GM23338 (cell line): Measurements from ENCODE around the gene ANO6. TPM values are rescaled to one million over a fixed set of nuclear protein-coding genes. Genes with fewer than 3 reads are reported as not detected.

Experiments used
- ATAC-seq: fragments of 200-7000 bp; cut with Tn5 transposase; 3 replicates; pipeline ENCODE4 v1.9.1; 2020
- DNase-seq: peaks from one replicate; pipeline ENCODE4 v3.0.0-alpha.2; 2015; ENCODE audit warnings: low spot score
- H2AFZ ChIP-seq: fragments of 200-600 bp; sonication (generic); 2 replicates; pipeline ENCODE4 v1.8.0; 2016; ENCODE audit warnings: antibody characterized with exemption, mild to moderate bottlenecking, moderate library complexity
- H3F3A ChIP-seq: fragments of 200-600 bp; sonication (generic); replicated peaks from 2 replicates; pipeline ENCODE4 v1.8.0; 2017; ENCODE audit warnings: antibody characterized with exemption, mixed run types, low read depth
- H3K27ac ChIP-seq: fragments of 200-600 bp; sonication (generic); 2 replicates; pipeline ENCODE4 v1.6.1; 2016; ENCODE audit warnings: low read depth
- H3K27me3 ChIP-seq: fragments of 200-600 bp; sonication (generic); 2 replicates; pipeline ENCODE4 v1.8.0; 2016; ENCODE audit warnings: mild to moderate bottlenecking, mixed run types, moderate library complexity; ENCODE audit not compliant: insufficient read depth
- H3K36me3 ChIP-seq: fragments of 200-600 bp; sonication (generic); 2 replicates; pipeline ENCODE4 v1.8.0; 2016; ENCODE audit warnings: mild to moderate bottlenecking; ENCODE audit not compliant: insufficient read depth
- H3K4me1 ChIP-seq: fragments of 200-600 bp; sonication (generic); 2 replicates; pipeline ENCODE4 v1.8.0; 2016; ENCODE audit warnings: mild to moderate bottlenecking, moderate library complexity; ENCODE audit not compliant: insufficient read depth
- H3K4me2 ChIP-seq: fragments of 200-600 bp; sonication (generic); 2 replicates; pipeline ENCODE4 v1.7.1; 2017; ENCODE audit warnings: mixed run types
- H3K4me3 ChIP-seq: fragments of 200-600 bp; sonication (generic); 2 replicates; pipeline ENCODE4 v1.6.1; 2016; ENCODE audit warnings: mixed run types
- H3K79me2 ChIP-seq: fragments of 200-600 bp; sonication (generic); replicated peaks from 2 replicates; pipeline ENCODE4 v1.8.0; 2017; ENCODE audit warnings: mild to moderate bottlenecking; ENCODE audit not compliant: insufficient read depth
- H3K9me2 ChIP-seq: fragments of 200-600 bp; sonication (generic); 2 replicates; pipeline ENCODE4 v1.8.0; 2017; ENCODE audit not compliant: insufficient read depth
- H4K20me1 ChIP-seq: fragments of 200-600 bp; sonication (generic); replicated peaks from 2 replicates; pipeline ENCODE4 v1.8.0; 2017; ENCODE audit warnings: mild to moderate bottlenecking; ENCODE audit not compliant: insufficient read depth
- H3K27ac Mint-ChIP-seq: 2 replicates; pipeline ENCODE4 v1.8.0; 2020; ENCODE audit warnings: inconsistent platforms, mild to moderate bottlenecking, moderate library complexity, mixed read lengths
- H3K27me3 Mint-ChIP-seq: 3 replicates; pipeline ENCODE4 v1.8.0; 2022; ENCODE audit warnings: low read depth, mild to moderate bottlenecking, moderate library complexity, mixed read lengths, inconsistent platforms; ENCODE audit not compliant: insufficient read depth, poor library complexity
- H3K36me3 Mint-ChIP-seq: 3 replicates; pipeline ENCODE4 v1.8.0; 2021; ENCODE audit warnings: low read depth, mild to moderate bottlenecking, inconsistent platforms, moderate library complexity, mixed read lengths
- H3K4me1 Mint-ChIP-seq: 3 replicates; pipeline ENCODE4 v1.8.0; 2020; ENCODE audit warnings: mild to moderate bottlenecking, inconsistent platforms, mixed read lengths
- H3K4me3 Mint-ChIP-seq: 3 replicates; pipeline ENCODE4 v1.8.0; 2021; ENCODE audit warnings: moderate library complexity, mild to moderate bottlenecking, inconsistent platforms, mixed read lengths
- H3K9me3 Mint-ChIP-seq: 3 replicates; pipeline ENCODE4 v1.8.0; 2020; ENCODE audit warnings: moderate library complexity, mild to moderate bottlenecking, inconsistent platforms, mixed read lengths
- CREB1 ChIP-seq: fragments of 250-450 bp; sonication (Bioruptor Pico); IDR thresholded peaks from 2 replicates; pipeline ENCODE4 v1.5.0; 2020; ENCODE audit warnings: low read depth, mild to moderate bottlenecking, moderate library complexity
- EZH2 ChIP-seq: fragments of 200-600 bp; sonication (generic); IDR thresholded peaks from one replicate; pipeline ENCODE4 v1.8.0; 2017; ENCODE audit warnings: antibody characterized with exemption, mild to moderate bottlenecking, low read depth; ENCODE audit not compliant: unreplicated experiment
- EZH2phosphoT487 ChIP-seq: fragments of 200-600 bp; sonication (generic); IDR thresholded peaks from one replicate; pipeline ENCODE4 v1.8.1; 2018; ENCODE audit warnings: antibody characterized with exemption; ENCODE audit not compliant: unreplicated experiment
- JUNB ChIP-seq: IDR thresholded peaks from one replicate; pipeline ENCODE4 v1.6.1; 2016; ENCODE audit warnings: antibody characterized with exemption; ENCODE audit not compliant: unreplicated experiment
- NANOG ChIP-seq: IDR thresholded peaks from 2 replicates; pipeline ENCODE4 v1.6.1; 2016; ENCODE audit warnings: antibody characterized with exemption, borderline replicate concordance
- POLR2AphosphoS5 ChIP-seq: IDR thresholded peaks from 2 replicates; pipeline ENCODE4 v1.6.1; 2016; ENCODE audit warnings: antibody characterized with exemption, low read depth
- STAT1 ChIP-seq: IDR thresholded peaks from one replicate; pipeline ENCODE4 v1.6.1; 2016; ENCODE audit warnings: antibody characterized with exemption; ENCODE audit not compliant: unreplicated experiment
- ZNF114 ChIP-seq: fragments of 250-450 bp; sonication (Bioruptor Pico); IDR thresholded peaks from 2 replicates; pipeline ENCODE4 v1.5.0; 2020; ENCODE audit warnings: mild to moderate bottlenecking, moderate library complexity
- ZNF331 ChIP-seq: fragments of 250-450 bp; sonication (Bioruptor Pico); IDR thresholded peaks from 2 replicates; pipeline ENCODE4 v1.5.0; 2020; ENCODE audit warnings: low read depth, mild to moderate bottlenecking, moderate library complexity
- polyA plus RNA-seq: library from polyadenylated mRNA; unstranded; fragments of >200 nt; fragmentation: Nextera tagmentation; extraction: Ambion mirVana; gene quantifications from 2 replicates; pipeline ENCODE4 v1.2.1, GENCODE V29; 2016
- total RNA-seq: library from RNA; depleted of rRNA; stranded (reverse); fragments of >200 nt; shearing (Covaris generic); gene quantifications from 2 replicates; pipeline ENCODE4 v1.2.3, GENCODE V29; 2014
- TF ChIP-seq, protein P1 (sequence below): IDR thresholded peaks from 2 replicates; pipeline ENCODE4 v1.6.1; 2016; ENCODE audit warnings: antibody characterized with exemption
- TF ChIP-seq, protein P2 (sequence below): IDR thresholded peaks from one replicate; pipeline ENCODE4 v1.6.1; 2018; ENCODE audit warnings: antibody characterized with exemption; ENCODE audit not compliant: unreplicated experiment
- TF ChIP-seq, protein P3 (sequence below): fragments of 250-450 bp; sonication (Bioruptor Pico); IDR thresholded peaks from 2 replicates; pipeline ENCODE4 v1.5.0; 2020; ENCODE audit warnings: mild to moderate bottlenecking, moderate library complexity
- TF ChIP-seq, protein P4 (sequence below), 2 experiments: fragments of 200-600 bp in 1 of 2; sonication (generic) in 1 of 2; conservative IDR thresholded peaks; 2 replicates each; pipeline versions ENCODE4 v1.5.1 to v1.6.1; 2016 to 2017; ENCODE audit warnings: antibody characterized with exemption in 2 of 2, low read depth in 2 of 2, mild to moderate bottlenecking in 2 of 2, moderate library complexity in 1 of 2

The ANO6 gene
- total and polyA plus RNA-seq, 2 experiments from 2014 or later: 21.1 to 48.9 TPM

DNA sequence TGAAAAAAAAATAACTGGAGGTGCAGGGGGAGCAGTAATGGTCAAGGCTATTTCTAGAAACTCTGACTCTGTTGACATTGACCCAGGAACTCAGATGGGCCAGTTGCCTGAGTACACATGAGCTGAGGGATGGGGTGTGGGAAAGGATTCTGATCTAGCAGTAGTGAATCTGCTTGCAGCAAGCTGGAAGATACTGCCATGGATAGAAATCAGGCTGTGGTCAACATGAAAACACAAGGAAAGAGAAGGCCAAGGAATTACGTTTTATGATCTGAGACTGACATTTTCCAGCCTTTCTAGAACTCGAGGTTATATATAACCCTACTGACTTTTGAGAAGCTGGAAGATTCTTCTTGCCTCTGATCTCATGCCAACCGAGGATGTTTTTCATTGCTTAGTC is 90.0 kb downstream of the ANO6 start:
- Histone ChIP-seq H3K36me3 (no peaks in the 10 kb centered on the region), H4K20me1 (no peaks in the 10 kb centered on the region; the same call in 1 of the 2 replicates), H3K79me2 (no peaks in the 10 kb centered on the region; the same call in none of the 2 replicates), H3K27ac (no peak overlapping the region), H3K4me2 (no peak overlapping the region), H2AFZ (no peak overlapping the region), H3K4me3 (no peak overlapping the region), H3K4me1 (no peaks in the 10 kb centered on the region), H3F3A (no peaks in the 10 kb centered on the region), H3K27me3 (no peaks in the 10 kb centered on the region), H3K9me2 (peaks cover 6% of the 10 kb centered on the region; the same call in 1 of the 2 replicates)
- H3K9me3 Mint-ChIP-seq: no peaks in the 10 kb centered on the region
- H3K4me1 Mint-ChIP-seq: no peaks in the 10 kb centered on the region; the same call in 2 of the 3 replicates
- no peak for TF ChIP-seq EZH2phosphoT487
- TF ChIP-seq, protein P1, sequence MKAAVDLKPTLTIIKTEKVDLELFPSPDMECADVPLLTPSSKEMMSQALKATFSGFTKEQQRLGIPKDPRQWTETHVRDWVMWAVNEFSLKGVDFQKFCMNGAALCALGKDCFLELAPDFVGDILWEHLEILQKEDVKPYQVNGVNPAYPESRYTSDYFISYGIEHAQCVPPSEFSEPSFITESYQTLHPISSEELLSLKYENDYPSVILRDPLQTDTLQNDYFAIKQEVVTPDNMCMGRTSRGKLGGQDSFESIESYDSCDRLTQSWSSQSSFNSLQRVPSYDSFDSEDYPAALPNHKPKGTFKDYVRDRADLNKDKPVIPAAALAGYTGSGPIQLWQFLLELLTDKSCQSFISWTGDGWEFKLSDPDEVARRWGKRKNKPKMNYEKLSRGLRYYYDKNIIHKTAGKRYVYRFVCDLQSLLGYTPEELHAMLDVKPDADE: no peak
- no peak for TF ChIP-seq CREB1
- no peak for TF ChIP-seq JUNB
- no peak for TF ChIP-seq ZNF114 (CRISPR knock-in tag)
- TF ChIP-seq POLR2AphosphoS5: no peak
- TF ChIP-seq, protein P2, sequence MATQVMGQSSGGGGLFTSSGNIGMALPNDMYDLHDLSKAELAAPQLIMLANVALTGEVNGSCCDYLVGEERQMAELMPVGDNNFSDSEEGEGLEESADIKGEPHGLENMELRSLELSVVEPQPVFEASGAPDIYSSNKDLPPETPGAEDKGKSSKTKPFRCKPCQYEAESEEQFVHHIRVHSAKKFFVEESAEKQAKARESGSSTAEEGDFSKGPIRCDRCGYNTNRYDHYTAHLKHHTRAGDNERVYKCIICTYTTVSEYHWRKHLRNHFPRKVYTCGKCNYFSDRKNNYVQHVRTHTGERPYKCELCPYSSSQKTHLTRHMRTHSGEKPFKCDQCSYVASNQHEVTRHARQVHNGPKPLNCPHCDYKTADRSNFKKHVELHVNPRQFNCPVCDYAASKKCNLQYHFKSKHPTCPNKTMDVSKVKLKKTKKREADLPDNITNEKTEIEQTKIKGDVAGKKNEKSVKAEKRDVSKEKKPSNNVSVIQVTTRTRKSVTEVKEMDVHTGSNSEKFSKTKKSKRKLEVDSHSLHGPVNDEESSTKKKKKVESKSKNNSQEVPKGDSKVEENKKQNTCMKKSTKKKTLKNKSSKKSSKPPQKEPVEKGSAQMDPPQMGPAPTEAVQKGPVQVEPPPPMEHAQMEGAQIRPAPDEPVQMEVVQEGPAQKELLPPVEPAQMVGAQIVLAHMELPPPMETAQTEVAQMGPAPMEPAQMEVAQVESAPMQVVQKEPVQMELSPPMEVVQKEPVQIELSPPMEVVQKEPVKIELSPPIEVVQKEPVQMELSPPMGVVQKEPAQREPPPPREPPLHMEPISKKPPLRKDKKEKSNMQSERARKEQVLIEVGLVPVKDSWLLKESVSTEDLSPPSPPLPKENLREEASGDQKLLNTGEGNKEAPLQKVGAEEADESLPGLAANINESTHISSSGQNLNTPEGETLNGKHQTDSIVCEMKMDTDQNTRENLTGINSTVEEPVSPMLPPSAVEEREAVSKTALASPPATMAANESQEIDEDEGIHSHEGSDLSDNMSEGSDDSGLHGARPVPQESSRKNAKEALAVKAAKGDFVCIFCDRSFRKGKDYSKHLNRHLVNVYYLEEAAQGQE: no peak
- no peak for TF ChIP-seq STAT1
- TF ChIP-seq NANOG: no peak
- no peak for TF ChIP-seq ZNF331 (CRISPR knock-in tag)
- no peak for TF ChIP-seq EZH2
- TF ChIP-seq, protein P3, sequence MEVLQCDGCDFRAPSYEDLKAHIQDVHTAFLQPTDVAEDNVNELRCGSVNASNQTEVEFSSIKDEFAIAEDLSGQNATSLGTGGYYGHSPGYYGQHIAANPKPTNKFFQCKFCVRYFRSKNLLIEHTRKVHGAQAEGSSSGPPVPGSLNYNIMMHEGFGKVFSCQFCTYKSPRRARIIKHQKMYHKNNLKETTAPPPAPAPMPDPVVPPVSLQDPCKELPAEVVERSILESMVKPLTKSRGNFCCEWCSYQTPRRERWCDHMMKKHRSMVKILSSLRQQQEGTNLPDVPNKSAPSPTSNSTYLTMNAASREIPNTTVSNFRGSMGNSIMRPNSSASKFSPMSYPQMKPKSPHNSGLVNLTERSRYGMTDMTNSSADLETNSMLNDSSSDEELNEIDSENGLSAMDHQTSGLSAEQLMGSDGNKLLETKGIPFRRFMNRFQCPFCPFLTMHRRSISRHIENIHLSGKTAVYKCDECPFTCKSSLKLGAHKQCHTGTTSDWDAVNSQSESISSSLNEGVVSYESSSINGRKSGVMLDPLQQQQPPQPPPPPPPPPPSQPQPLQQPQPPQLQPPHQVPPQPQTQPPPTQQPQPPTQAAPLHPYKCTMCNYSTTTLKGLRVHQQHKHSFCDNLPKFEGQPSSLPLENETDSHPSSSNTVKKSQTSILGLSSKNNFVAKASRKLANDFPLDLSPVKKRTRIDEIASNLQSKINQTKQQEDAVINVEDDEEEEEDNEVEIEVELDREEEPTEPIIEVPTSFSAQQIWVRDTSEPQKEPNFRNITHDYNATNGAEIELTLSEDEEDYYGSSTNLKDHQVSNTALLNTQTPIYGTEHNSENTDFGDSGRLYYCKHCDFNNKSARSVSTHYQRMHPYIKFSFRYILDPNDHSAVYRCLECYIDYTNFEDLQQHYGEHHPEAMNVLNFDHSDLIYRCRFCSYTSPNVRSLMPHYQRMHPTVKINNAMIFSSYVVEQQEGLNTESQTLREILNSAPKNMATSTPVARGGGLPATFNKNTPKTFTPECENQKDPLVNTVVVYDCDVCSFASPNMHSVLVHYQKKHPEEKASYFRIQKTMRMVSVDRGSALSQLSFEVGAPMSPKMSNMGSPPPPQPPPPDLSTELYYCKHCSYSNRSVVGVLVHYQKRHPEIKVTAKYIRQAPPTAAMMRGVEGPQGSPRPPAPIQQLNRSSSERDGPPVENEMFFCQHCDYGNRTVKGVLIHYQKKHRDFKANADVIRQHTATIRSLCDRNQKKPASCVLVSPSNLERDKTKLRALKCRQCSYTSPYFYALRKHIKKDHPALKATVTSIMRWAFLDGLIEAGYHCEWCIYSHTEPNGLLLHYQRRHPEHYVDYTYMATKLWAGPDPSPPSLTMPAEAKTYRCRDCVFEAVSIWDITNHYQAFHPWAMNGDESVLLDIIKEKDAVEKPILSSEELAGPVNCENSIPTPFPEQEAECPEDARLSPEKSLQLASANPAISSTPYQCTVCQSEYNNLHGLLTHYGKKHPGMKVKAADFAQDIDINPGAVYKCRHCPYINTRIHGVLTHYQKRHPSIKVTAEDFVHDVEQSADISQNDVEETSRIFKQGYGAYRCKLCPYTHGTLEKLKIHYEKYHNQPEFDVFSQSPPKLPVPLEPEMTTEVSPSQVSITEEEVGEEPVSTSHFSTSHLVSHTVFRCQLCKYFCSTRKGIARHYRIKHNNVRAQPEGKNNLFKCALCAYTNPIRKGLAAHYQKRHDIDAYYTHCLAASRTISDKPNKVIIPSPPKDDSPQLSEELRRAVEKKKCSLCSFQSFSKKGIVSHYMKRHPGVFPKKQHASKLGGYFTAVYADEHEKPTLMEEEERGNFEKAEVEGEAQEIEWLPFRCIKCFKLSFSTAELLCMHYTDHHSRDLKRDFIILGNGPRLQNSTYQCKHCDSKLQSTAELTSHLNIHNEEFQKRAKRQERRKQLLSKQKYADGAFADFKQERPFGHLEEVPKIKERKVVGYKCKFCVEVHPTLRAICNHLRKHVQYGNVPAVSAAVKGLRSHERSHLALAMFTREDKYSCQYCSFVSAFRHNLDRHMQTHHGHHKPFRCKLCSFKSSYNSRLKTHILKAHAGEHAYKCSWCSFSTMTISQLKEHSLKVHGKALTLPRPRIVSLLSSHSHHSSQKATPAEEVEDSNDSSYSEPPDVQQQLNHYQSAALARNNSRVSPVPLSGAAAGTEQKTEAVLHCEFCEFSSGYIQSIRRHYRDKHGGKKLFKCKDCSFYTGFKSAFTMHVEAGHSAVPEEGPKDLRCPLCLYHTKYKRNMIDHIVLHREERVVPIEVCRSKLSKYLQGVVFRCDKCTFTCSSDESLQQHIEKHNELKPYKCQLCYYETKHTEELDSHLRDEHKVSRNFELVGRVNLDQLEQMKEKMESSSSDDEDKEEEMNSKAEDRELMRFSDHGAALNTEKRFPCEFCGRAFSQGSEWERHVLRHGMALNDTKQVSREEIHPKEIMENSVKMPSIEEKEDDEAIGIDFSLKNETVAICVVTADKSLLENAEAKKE (CRISPR knock-in tag): no peak
- TF ChIP-seq, protein P4, sequence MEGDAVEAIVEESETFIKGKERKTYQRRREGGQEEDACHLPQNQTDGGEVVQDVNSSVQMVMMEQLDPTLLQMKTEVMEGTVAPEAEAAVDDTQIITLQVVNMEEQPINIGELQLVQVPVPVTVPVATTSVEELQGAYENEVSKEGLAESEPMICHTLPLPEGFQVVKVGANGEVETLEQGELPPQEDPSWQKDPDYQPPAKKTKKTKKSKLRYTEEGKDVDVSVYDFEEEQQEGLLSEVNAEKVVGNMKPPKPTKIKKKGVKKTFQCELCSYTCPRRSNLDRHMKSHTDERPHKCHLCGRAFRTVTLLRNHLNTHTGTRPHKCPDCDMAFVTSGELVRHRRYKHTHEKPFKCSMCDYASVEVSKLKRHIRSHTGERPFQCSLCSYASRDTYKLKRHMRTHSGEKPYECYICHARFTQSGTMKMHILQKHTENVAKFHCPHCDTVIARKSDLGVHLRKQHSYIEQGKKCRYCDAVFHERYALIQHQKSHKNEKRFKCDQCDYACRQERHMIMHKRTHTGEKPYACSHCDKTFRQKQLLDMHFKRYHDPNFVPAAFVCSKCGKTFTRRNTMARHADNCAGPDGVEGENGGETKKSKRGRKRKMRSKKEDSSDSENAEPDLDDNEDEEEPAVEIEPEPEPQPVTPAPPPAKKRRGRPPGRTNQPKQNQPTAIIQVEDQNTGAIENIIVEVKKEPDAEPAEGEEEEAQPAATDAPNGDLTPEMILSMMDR (conservative IDR thresholded peaks at IDR 0.05; ENCODE audit: low read depth in 2 of 2): no peak
- ATAC-seq: no peak
- H3K27ac Mint-ChIP-seq: no peak overlapping the region
- H3K27me3 Mint-ChIP-seq: no peaks in the 10 kb centered on the region
- no peak overlapping the region for H3K4me3 Mint-ChIP-seq
- H3K36me3 Mint-ChIP-seq: peaks cover 8% of the 10 kb centered on the region; the same call in 1 of the 3 replicates
- no peak for DNase-seq
